Panc1 (cell line): ENCODE results near the gene PCDHB11. TPM values are rescaled to one million over a fixed set of nuclear protein-coding genes. Genes with fewer than 3 reads are reported as not detected.
"Not testable (repeated sequence)": the region's sequence is repeated elsewhere in the genome, so short reads cannot be mapped to it uniquely, and the experiment has no call there.

Experiments
- ATAC-seq: fragments of 200-7000 bp; cut with Tn5 transposase; 2 replicates; pipeline ENCODE4 v1.9.1; 2020; ENCODE audit warnings: mild to moderate bottlenecking, moderate library complexity
- BruUV-seq: library from RNA; stranded (reverse); fragments of 400-500 nt; replicated peaks from 2 replicates; lab custom pipeline; 2021; lab: Mats Ljungman, UMichigan
- CTCF ChIA-PET: fragments of 300-600 bp; sonication (Branson Sonifier 250); formaldehyde crosslinking; loops from one replicate; lab custom pipeline; 2022; ENCODE audit warnings: antibody characterized with exemption; lab: Charles Lee
- POLR2A ChIA-PET: fragments of 300-600 bp; sonication (Branson Sonifier 250); formaldehyde crosslinking; loops from one replicate; lab custom pipeline; 2022; ENCODE audit warnings: antibody characterized with exemption; lab: Charles Lee
- DNase-seq: peaks from one replicate; pipeline ENCODE4 v3.0.0-alpha.2; 2010; ENCODE audit warnings: low read depth, low spot score
- H3K27ac ChIP-seq: 2 replicates; pipeline ENCODE4 v1.5.1; 2011; ENCODE audit warnings: mild to moderate bottlenecking, low read length, inconsistent platforms
- H3K27me3 ChIP-seq: fragments of 200-500 bp; sonication (Bioruptor generic); 2 replicates; pipeline ENCODE4 v1.6.0; 2014; ENCODE audit warnings: low read length, inconsistent platforms; ENCODE audit not compliant: control insufficient read depth, insufficient read depth
- H3K36me3 ChIP-seq: fragments of 200-500 bp; sonication (Bioruptor generic); 2 replicates; pipeline ENCODE4 v1.5.1; 2014; ENCODE audit warnings: inconsistent platforms, mild to moderate bottlenecking, low read length, moderate library complexity; ENCODE audit not compliant: control insufficient read depth, insufficient read depth
- H3K4me1 ChIP-seq: 2 replicates; pipeline ENCODE4 v1.5.1; 2011; ENCODE audit warnings: inconsistent platforms, mild to moderate bottlenecking, low read length, moderate library complexity; ENCODE audit not compliant: control insufficient read depth, insufficient read depth
- H3K4me3 ChIP-seq, 2 experiments: 2 replicates each; pipeline ENCODE4 v1.5.1; 2011 to 2012; ENCODE audit warnings: low read depth in 2 of 2, low read length in 2 of 2, mild to moderate bottlenecking in 2 of 2, inconsistent platforms in 1 of 2, moderate library complexity in 1 of 2
- H3K9me3 ChIP-seq: fragments of 200-500 bp; sonication (Bioruptor generic); 2 replicates; pipeline ENCODE4 v1.5.1; 2014; ENCODE audit warnings: low read depth, mild to moderate bottlenecking, inconsistent platforms, low read length, moderate library complexity; ENCODE audit not compliant: control insufficient read depth, insufficient read depth
- POLR2AphosphoS5 ChIP-seq: IDR thresholded peaks from 2 replicates; pipeline ENCODE4 v1.6.1; 2012; ENCODE audit warnings: mild to moderate bottlenecking, low read depth, low read length, moderate library complexity
- SIN3A ChIP-seq: IDR thresholded peaks from 2 replicates; pipeline ENCODE4 v1.6.1; 2012; ENCODE audit warnings: low read depth, mild to moderate bottlenecking, low read length, moderate library complexity, borderline replicate concordance; ENCODE audit not compliant: insufficient read depth
- TCF7L2 ChIP-seq: IDR thresholded peaks from 2 replicates; pipeline ENCODE4 v1.6.1; 2011; ENCODE audit warnings: mild to moderate bottlenecking, low read depth, low read length, inconsistent platforms
- in situ Hi-C: cut with HindIII; loops from 2 replicates; pipeline ENCODE4 v1.10.0; 2016; ENCODE audit warnings: low sequenced_read_pairs, low pct_unique_long_range_greater_than_20kb
- intact Hi-C: fragments of 100-400 bp; cut with micrococcal nuclease; formaldehyde crosslinking; loops from one replicate; pipeline ENCODE4 v1.10.0; 2022; ENCODE audit not compliant: unreplicated experiment
- total RNA-seq: library from RNA; stranded (reverse); gene quantifications from one replicate; pipeline ENCODE4 v1.2.1, GENCODE V29; 2021; ENCODE audit not compliant: unreplicated experiment
- TF ChIP-seq, protein P1 (sequence below): fragments of 450-650 bp; IDR thresholded peaks from 2 replicates; pipeline ENCODE4 v1.5.1; 2017; ENCODE audit warnings: mild to moderate bottlenecking
- TF ChIP-seq, protein P2 (sequence below), 2 experiments: IDR thresholded peaks; 2 replicates each; pipeline ENCODE4 v1.6.1; 2011 to 2012; ENCODE audit warnings: low read depth in 2 of 2, control low read depth in 1 of 2, low read length in 1 of 2, mild to moderate bottlenecking in 1 of 2, moderate library complexity in 1 of 2; ENCODE audit not compliant: insufficient read depth in 1 of 2

PCDHB11 gene
- total RNA-seq, 1 experiment from 2014 or later, result 1.6 TPM

DNA sequence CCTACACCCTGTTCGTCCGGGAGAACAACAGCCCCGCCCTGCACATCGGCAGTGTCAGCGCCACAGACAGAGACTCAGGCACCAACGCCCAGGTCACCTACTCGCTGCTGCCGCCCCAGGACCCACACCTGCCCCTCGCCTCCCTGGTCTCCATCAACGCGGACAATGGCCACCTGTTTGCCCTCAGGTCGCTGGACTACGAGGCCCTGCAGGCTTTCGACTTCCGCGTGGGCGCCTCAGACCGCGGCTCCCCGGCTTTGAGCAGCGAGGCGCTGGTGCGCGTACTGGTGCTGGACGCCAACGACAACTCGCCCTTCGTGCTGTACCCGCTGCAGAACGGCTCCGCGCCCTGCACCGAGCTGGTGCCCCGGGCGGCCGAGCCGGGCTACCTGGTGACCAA is 10.7 kb upstream of the PCDHB11 start:
- in situ Hi-C loops, result loop anchor here (25.0 kb wide), 2 partner anchors 101 to 149 kb away; partner anchors contain the start of genes PCDHB2, PCDHGA1, PCDHGA2 and PCDHGA3
- POLR2A ChIA-PET, CTCF ChIA-PET, H3K4me3 ChIP-seq, H3K27me3 ChIP-seq, ATAC-seq, H3K9me3 ChIP-seq, DNase-seq, H3K27ac ChIP-seq, BruUV-seq, H3K4me1 ChIP-seq, intact Hi-C loops, H3K36me3 ChIP-seq: not testable (repeated sequence)

DNA sequence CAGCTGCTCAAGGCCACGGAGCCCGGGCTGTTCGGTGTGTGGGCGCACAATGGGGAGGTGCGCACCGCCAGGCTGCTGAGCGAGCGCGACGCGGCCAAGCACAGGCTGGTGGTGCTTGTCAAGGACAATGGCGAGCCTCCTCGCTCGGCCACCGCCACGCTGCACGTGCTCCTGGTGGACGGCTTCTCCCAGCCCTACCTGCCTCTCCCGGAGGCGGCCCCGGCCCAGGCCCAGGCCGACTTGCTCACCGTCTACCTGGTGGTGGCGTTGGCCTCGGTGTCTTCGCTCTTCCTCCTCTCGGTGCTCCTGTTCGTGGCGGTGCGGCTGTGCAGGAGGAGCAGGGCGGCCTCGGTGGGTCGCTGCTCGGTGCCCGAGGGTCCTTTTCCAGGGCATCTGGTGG is 10.3 kb upstream of the PCDHB11 start:
- intact Hi-C loops, H3K4me1 ChIP-seq, H3K27ac ChIP-seq, ATAC-seq, H3K27me3 ChIP-seq, H3K36me3 ChIP-seq, H3K9me3 ChIP-seq, CTCF ChIA-PET, BruUV-seq, H3K4me3 ChIP-seq, DNase-seq, POLR2A ChIA-PET: not testable (repeated sequence)
- in situ Hi-C loops, result loop anchor here (25.0 kb wide), 2 partner anchors 102 to 148 kb away; partner anchors contain the start of genes PCDHB2, PCDHGA1, PCDHGA2 and PCDHGA3

DNA sequence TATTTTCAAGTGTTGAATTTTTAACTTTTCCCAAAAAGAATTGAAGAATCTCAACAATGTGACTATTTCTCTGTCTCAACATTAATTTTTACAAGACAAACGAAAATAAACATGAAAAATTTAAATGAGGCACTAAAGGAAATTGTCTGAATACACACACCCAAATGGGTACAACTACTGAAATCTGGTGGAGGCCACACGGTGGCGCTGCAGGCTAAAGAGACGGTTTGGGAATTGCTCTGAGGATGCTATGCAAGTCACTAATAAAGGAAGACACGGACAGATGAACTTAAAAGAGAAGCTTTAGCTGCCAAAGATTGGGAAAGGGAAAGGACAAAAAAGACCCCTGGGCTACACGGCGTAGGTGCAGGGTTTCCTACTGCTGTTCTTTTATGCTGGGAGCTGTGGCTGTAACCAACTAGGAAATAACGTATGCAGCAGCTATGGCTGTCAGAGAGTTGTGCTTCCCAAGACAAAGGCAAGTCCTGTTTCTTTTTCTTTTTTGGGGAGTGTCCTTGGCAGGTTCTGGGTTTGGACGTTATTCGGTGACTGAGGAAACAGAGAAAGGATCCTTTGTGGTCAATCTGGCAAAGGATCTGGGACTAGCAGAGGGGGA is 7.2 kb upstream of the PCDHB11 start, which contains the start of gene PCDHB10:
Gene PCDHB10, plus strand, starts transcription at position 244 of the 616 bp plus-strand sequence. Its CDS starts 200 bp downstream, at position 444.
- H3K36me3 ChIP-seq, result no peaks in the 10 kb centered on the region
- H3K27ac ChIP-seq, result no peak within 1 kb of the TSS
- in situ Hi-C loops (loop anchor here (25.0 kb wide), 2 partner anchors 105 to 145 kb away; partner anchors contain the start of genes PCDHB2, PCDHGA1, PCDHGA2 and PCDHGA3), intact Hi-C loops (no loop called here)
- TF ChIP-seq SIN3A, result no peak
- TF ChIP-seq, protein P1, sequence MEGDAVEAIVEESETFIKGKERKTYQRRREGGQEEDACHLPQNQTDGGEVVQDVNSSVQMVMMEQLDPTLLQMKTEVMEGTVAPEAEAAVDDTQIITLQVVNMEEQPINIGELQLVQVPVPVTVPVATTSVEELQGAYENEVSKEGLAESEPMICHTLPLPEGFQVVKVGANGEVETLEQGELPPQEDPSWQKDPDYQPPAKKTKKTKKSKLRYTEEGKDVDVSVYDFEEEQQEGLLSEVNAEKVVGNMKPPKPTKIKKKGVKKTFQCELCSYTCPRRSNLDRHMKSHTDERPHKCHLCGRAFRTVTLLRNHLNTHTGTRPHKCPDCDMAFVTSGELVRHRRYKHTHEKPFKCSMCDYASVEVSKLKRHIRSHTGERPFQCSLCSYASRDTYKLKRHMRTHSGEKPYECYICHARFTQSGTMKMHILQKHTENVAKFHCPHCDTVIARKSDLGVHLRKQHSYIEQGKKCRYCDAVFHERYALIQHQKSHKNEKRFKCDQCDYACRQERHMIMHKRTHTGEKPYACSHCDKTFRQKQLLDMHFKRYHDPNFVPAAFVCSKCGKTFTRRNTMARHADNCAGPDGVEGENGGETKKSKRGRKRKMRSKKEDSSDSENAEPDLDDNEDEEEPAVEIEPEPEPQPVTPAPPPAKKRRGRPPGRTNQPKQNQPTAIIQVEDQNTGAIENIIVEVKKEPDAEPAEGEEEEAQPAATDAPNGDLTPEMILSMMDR, result peak; percentile 84
- TF ChIP-seq POLR2AphosphoS5, result no peak
- TF ChIP-seq, protein P2, sequence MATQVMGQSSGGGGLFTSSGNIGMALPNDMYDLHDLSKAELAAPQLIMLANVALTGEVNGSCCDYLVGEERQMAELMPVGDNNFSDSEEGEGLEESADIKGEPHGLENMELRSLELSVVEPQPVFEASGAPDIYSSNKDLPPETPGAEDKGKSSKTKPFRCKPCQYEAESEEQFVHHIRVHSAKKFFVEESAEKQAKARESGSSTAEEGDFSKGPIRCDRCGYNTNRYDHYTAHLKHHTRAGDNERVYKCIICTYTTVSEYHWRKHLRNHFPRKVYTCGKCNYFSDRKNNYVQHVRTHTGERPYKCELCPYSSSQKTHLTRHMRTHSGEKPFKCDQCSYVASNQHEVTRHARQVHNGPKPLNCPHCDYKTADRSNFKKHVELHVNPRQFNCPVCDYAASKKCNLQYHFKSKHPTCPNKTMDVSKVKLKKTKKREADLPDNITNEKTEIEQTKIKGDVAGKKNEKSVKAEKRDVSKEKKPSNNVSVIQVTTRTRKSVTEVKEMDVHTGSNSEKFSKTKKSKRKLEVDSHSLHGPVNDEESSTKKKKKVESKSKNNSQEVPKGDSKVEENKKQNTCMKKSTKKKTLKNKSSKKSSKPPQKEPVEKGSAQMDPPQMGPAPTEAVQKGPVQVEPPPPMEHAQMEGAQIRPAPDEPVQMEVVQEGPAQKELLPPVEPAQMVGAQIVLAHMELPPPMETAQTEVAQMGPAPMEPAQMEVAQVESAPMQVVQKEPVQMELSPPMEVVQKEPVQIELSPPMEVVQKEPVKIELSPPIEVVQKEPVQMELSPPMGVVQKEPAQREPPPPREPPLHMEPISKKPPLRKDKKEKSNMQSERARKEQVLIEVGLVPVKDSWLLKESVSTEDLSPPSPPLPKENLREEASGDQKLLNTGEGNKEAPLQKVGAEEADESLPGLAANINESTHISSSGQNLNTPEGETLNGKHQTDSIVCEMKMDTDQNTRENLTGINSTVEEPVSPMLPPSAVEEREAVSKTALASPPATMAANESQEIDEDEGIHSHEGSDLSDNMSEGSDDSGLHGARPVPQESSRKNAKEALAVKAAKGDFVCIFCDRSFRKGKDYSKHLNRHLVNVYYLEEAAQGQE (IDR thresholded peaks at IDR 0.05; ENCODE audit: insufficient read depth in 1 of 2, low read depth in 2 of 2, low read length in 1 of 2), result no peak
- TF ChIP-seq TCF7L2, result no peak
- peaks cover 2% of the 10 kb centered on the region for H3K27me3 ChIP-seq
- no TSS peak for BruUV-seq
- ATAC-seq (peak; percentile 85), DNase-seq (no peak)
- ChIA-PET CTCF (interaction anchor here (0.8 to 1.0 kb wide), 2 partner anchors 14 to 31 kb away, joined by 3 to 7 read pairs; partner anchors contain the start of gene PCDHB14), POLR2A (no interaction called here)
- H3K4me1 ChIP-seq, result no peaks in the 10 kb centered on the region
- peaks cover 16% of the 10 kb centered on the region; the same call in 1 of the 2 replicates for H3K9me3 ChIP-seq
- peak within 1 kb of the TSS; percentile 17 to 21; a peak in 2 of 4 replicates for H3K4me3 ChIP-seq

DNA sequence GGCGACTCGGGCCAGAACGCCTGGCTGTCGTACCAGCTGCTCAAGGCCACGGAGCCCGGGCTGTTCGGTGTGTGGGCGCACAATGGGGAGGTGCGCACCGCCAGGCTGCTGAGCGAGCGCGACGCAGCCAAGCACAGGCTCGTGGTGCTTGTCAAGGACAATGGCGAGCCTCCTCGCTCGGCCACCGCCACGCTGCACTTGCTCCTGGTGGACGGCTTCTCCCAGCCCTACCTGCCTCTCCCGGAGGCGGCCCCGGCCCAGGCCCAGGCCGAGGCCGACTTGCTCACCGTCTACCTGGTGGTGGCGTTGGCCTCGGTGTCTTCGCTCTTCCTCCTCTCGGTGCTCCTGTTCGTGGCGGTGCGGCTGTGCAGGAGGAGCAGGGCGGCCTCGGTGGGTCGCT is 5.1 kb upstream of the PCDHB11 start:
- H3K4me3 ChIP-seq, intact Hi-C loops, CTCF ChIA-PET, H3K27ac ChIP-seq, BruUV-seq, H3K27me3 ChIP-seq, ATAC-seq, H3K36me3 ChIP-seq, H3K4me1 ChIP-seq, DNase-seq, POLR2A ChIA-PET: not testable (repeated sequence)
- H3K9me3 ChIP-seq, result peaks cover 16% of the 10 kb centered on the region; the same call in 1 of the 2 replicates
- in situ Hi-C loops, result loop anchor here (25.0 kb wide), 2 partner anchors 107 to 143 kb away; partner anchors contain the start of genes PCDHB2, PCDHGA1, PCDHGA2 and PCDHGA3
